ENCODE data around the gene CDC42.

CDC42 gene

DNA sequence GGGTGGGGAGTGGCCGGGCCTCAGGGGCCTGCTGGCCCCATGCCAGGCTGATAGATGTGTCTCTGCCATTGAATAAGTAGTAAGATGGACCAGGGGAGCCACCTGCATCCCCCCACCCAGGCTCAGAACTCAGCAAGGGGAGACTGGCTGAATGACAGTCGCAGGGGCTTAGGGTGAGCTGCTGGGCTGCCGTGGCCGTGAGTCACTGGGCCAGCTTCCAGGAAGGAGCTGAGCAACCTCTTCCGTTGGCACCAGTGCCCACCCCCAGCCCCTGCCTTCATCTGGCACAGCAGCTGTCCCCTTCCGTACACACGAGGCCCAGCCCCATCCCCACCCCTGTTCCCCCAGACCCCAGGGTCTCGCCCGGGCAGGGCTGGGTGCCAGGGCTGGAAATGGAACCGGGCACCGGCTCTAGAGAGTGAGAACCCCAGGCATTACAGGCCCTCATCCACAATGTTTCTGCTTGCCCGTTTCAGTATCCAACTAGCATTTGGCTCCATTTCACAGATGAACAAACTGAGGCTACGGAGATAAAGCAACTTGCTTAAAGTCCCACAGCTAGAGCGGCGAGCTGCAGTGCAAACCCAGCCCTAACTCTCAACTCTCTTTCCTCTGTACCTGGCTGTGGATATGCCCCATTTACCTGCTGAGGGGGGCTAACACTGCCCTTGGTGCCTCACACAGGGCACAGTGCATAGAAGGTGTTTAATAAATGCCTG lies 80.2 kb downstream of the CDC42 start:
- peak; percentile 88 for DNase-seq

GRCh38 chr1:22133247-22133930 lies 80.9 kb downstream of the CDC42 start:
- no peak for DNase-seq

- DNase-seq, result no peak
Observed at GRCh38 chr1:22133931-22134324, 81.4 kb downstream of the CDC42 start.

GRCh38 chr1:22137004-22137720 lies 84.7 kb downstream of the CDC42 start:
- no peak for DNase-seq

- DNase-seq, result no peak
Observed at GRCh38 chr1:22139066-22139594, 86.6 kb downstream of the CDC42 start.

DNA sequence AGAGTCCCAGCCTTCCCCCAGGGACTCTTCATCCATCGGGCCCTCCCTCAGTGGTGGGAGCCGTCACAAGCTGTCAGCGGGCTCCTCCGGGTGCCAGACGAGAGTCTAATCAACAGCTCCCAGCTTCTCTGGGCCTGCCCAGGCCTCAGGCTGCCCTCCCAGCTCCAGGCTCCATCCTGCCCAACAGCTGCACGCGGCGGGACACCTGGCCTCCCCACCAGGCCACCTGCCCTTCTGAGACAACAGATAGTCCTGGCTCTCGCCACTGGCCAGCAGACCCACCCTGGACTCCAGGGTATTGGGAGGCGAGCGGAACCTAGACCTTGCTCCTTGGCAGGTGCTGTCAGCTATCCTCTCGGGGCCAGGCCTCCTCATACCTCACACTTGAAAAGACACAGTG lies 87.3 kb downstream of the CDC42 start:
- DNase-seq, result no peak

Measured in 8988T (cell line).